LNCAP (cell line): ENCODE data around the gene KLK7.

ENCODE experiments used
- TF ChIP-seq, protein P1 (sequence below): fragments of 450-650 bp; IDR thresholded peaks from 2 replicates; pipeline ENCODE4 v1.5.1; 2017; ENCODE audit warnings: mild to moderate bottlenecking

Gene KLK7

DNA sequence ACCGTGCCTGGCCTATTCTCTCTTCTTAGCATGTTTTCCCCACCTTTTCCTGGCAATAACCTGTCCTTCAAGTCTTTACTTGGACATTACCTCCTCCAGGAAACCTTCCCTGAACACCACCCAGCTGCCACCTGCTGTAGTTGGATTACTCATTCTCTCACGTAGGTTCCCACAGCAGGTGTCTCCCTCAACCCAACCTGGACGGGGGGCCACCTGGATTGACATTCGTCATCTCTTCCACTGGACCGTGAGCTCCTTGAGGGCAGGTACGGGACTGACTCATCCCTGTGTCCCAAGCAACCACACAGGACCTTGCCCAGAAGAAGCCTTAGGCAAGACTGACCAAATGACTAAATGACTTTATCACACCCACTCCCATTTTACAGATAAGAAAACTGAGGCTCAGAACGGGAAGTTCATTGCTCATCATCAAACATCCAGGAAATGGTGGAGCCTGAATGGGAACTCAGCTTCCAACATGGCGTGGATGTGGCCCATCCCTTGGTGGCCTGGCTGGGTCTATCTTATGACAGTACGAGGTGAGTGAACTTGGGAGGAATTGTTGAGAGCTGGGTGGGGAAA is 10.8 kb downstream of the KLK7 start:
- TF ChIP-seq, protein P1, sequence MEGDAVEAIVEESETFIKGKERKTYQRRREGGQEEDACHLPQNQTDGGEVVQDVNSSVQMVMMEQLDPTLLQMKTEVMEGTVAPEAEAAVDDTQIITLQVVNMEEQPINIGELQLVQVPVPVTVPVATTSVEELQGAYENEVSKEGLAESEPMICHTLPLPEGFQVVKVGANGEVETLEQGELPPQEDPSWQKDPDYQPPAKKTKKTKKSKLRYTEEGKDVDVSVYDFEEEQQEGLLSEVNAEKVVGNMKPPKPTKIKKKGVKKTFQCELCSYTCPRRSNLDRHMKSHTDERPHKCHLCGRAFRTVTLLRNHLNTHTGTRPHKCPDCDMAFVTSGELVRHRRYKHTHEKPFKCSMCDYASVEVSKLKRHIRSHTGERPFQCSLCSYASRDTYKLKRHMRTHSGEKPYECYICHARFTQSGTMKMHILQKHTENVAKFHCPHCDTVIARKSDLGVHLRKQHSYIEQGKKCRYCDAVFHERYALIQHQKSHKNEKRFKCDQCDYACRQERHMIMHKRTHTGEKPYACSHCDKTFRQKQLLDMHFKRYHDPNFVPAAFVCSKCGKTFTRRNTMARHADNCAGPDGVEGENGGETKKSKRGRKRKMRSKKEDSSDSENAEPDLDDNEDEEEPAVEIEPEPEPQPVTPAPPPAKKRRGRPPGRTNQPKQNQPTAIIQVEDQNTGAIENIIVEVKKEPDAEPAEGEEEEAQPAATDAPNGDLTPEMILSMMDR: no peak

DNA sequence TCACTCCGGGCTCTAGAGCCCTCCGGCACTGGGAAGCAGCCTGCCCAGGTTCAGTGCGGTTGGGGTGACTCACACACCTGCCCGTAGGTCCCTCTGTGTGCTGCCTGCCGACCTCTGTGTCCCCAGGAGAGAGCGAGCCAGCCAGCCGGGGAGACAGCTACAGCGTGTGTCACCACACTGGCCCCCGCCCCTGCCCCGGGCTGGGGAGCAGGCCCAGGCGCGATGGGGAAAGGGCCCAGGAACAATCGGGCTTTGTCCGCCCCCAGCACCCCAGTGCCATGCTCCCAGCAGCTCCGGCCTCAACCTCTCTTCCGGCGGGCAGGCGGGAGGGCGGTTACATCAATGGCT is 14.3 kb downstream of the KLK7 start, which contains the start of gene KLK6:
Gene KLK6 (minus strand): TSS at position 179 of the 348 bp plus-strand sequence. CDS start 1,487 bp downstream, outside the sequence.
- TF ChIP-seq, protein P1: no peak

DNA sequence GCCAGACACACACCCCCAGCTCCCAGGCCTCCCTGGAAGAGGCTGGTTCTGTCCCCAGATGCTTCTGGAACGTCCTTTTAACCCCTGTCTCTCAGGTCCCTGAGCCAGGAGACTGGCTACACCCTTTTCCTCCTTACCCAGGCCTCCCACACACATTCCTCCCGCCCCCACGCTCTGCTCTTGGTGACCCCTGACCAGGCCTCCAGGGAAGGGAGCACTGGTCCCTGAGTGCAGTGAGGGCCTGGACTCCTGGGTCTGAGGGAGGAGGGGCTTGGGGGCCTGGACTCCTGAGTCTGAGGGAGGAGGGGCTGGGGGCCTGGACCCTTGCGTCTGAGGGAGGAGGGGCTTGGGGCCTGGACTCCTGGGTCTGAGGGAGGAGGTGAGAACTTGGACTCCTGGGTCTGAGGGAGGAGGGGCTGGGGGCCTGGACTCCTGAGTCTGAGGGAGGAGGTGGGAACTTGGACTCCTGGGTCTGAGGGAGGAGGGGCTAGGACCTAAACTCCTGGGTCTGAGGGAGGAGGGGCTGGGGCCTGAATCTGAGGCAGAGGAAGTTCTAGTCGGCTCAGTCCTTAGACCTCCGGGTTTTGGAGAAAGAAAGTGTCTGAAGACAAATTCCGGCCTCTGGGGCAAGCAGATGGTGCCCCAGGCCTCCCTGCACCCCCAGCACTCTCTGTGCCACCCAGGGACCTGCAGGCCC is 14.9 kb downstream of the KLK7 start:
- TF ChIP-seq, protein P1: no peak

DNA sequence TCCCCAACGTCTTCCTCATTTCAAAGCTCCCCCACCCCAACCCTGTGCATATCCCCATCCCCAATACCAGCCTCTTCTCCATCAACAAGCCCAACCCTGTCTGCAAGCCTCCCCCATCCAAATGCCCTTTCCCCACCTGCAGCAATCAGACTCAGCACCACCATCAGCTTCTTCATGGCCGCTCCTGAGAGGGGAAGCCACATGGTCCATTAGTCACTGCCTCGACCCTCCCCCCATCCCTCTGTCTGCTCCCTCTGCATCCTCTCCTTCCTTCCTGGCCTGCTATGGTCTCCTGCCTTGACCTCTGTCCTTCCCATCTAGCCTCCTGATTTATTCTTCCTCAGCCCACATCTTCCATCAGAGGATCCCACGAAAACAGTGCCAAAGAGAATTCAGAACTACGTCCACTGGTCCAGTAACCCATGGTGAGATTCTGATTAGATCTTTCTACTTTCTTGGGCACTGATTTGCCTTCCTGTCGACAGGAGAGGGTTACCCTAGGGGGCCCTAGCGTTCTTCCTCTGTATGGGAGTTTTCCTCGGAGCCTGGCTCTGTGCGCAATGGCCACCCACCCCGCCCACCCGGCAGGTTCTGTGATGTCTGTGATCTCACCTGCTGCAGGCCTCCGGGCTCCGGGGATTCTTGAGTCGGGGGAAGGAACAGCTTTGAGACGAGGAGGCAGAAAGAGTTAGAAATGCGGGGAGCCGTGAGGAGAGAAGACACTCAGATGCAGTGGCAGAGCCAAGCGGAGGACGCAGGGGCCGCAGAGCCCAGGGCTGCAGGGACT is 15.6 kb downstream of the KLK7 start:
- TF ChIP-seq, protein P1: no peak

DNA sequence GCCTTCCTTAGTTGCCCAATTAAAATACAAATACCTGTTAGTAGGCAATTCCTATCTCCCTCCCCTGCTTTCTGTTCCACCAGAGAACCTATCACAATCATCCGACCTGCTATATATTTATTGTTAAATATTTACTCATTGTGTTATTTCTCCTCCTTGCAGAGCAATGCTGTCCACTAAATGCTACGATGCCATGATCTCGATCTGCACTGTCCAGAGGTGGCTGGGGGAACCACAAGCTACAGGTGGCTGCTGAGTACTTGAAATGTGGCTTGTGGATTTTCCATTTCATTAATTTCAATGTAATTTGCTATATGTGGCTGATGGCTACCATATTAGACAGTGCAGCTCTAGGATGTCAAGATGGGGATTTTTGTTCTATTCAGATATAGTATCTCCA is 19.5 kb downstream of the KLK7 start:
- TF ChIP-seq, protein P1: no peak

DNA sequence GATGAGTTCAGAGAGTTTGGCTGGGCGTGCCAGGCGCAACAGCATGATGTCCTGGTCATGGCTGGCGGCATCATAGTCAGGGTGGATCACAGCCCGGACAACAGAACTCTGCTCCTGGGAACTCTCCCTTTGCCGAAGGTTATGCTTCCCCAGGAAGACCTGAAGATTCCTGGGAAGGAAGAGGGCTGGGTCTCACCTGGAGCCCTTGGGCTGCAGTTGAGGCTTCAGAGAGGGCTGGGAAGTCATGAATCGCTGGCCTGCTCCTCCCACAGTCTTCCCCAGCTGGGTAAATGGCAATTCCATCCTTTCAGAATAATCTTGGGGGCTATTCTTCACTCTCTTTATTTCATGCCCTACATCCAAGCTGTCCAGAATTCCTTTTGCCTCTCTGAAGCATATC is 20.3 kb downstream of the KLK7 start:
- TF ChIP-seq, protein P1: no peak

DNA sequence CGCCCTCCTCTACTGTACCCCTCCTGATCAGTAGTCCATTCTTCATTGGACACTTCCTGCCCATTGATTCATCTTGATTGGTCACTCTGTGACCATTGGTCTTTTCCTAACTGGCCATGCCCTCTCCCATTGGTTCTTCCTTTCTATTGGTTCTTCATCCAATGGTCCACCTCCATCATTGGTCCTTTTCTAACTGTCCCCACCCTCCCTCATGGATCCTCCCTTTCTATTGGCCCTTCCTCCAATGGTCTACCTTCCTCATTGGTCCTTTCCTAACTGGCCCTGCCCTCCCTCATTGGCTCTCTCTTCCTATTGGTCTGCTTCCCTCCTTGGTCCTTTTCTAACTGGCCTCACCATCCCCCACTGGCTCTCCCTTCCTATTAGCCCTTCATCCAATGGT is 21.5 kb downstream of the KLK7 start:
- TF ChIP-seq, protein P1: no peak
